ENCODE measurements around the gene PLXDC2. TPM values are rescaled to one million over a fixed set of nuclear protein-coding genes. Genes with fewer than 3 reads are reported as not detected.

PLXDC2 gene
- total and polyA plus RNA-seq, 2 experiments from 2014 or later: 13.5 to 19.4 TPM

- TF ChIP-seq REST (IDR thresholded peaks at IDR 0.05; ENCODE audit: unreplicated experiment): no peak
- TF ChIP-seq ZNF331 (CRISPR knock-in tag; IDR thresholded peaks at IDR 0.05; ENCODE audit: low read depth): no peak
- TF ChIP-seq ZNF462 (CRISPR knock-in tag; IDR thresholded peaks at IDR 0.05): no peak
Observed at GRCh38 chr10:20020677-20021076, 204.4 kb downstream of the PLXDC2 start (continued).

- Histone ChIP-seq H3K9me2 (ENCODE audit: insufficient read depth) (no peaks in the 10 kb centered on the region), H4K20me1 (replicated peaks; ENCODE audit: insufficient read depth) (no peaks in the 10 kb centered on the region), H3K27me3 (ENCODE audit: insufficient read depth) (no peaks in the 10 kb centered on the region), H3F3A (replicated peaks; ENCODE audit: low read depth) (no peaks in the 10 kb centered on the region), H3K36me3 (ENCODE audit: insufficient read depth) (no peaks in the 10 kb centered on the region), H2AFZ (no peak overlapping the region), H3K4me1 (ENCODE audit: insufficient read depth) (peaks cover 27% of the 10 kb centered on the region; the same call in 1 of the 2 replicates), H3K27ac (ENCODE audit: low read depth) (no peak overlapping the region), H3K4me3 (no peak overlapping the region), H3K4me2 (peak overlapping the region; percentile 21; the same call in 1 of the 2 replicates), H3K79me2 (replicated peaks; ENCODE audit: insufficient read depth) (peaks cover 18% of the 10 kb centered on the region)
- Mint-ChIP-seq H3K27ac (no peak overlapping the region), H3K9me3 (no peaks in the 10 kb centered on the region; the same call in 2 of the 3 replicates), H3K4me1 (peaks cover 32% of the 10 kb centered on the region), H3K36me3 (ENCODE audit: low read depth) (peaks cover 3% of the 10 kb centered on the region; the same call in 1 of the 3 replicates), H3K27me3 (ENCODE audit: insufficient read depth, low read depth, poor library complexity) (no peaks in the 10 kb centered on the region), H3K4me3 (no peak overlapping the region)
- ATAC-seq: no peak
- DNase-seq (ENCODE audit: low spot score): no peak
- TF ChIP-seq ZNF331 (CRISPR knock-in tag; IDR thresholded peaks at IDR 0.05; ENCODE audit: low read depth): no peak
- no peak for TF ChIP-seq ETS1 (IDR thresholded peaks at IDR 0.05)
- no peak for TF ChIP-seq ZNF462 (CRISPR knock-in tag; IDR thresholded peaks at IDR 0.05)
Observed at GRCh38 chr10:20029523-20029922, 213.3 kb downstream of the PLXDC2 start.
